PC-3 (cell line): ENCODE measurements around the gene ZP1. TPM values are rescaled to one million over a fixed set of nuclear protein-coding genes. Genes with fewer than 3 reads are reported as not detected.

Experiments
- ATAC-seq: fragments of 200-7000 bp; cut with Tn5 transposase; 2 replicates; pipeline ENCODE4 v1.9.1; 2020; ENCODE audit warnings: mild to moderate bottlenecking, moderate library complexity
- BruUV-seq: library from RNA; stranded (reverse); fragments of 400-500 nt; replicated peaks from 2 replicates; lab custom pipeline; 2021; lab: Mats Ljungman, UMichigan
- CTCF ChIA-PET: fragments of 300-600 bp; sonication (Branson Sonifier 250); formaldehyde crosslinking; loops from one replicate; lab custom pipeline; 2022; ENCODE audit warnings: antibody characterized with exemption; lab: Charles Lee
- POLR2A ChIA-PET: fragments of 300-600 bp; sonication (Branson Sonifier 250); formaldehyde crosslinking; loops from one replicate; lab custom pipeline; 2022; ENCODE audit warnings: antibody characterized with exemption; ENCODE audit not compliant: unreplicated experiment; lab: Charles Lee
- DNase-seq: peaks from one replicate; pipeline ENCODE4 v3.0.0-alpha.2; 2015
- H2AFZ ChIP-seq: fragments of 300-600 bp; sonication (generic); 2 replicates; pipeline ENCODE4 v1.6.0; 2016; ENCODE audit warnings: antibody characterized with exemption, low read length
- H3F3A ChIP-seq: fragments of 300-600 bp; sonication (generic); one replicate; pipeline ENCODE4 v1.6.0; 2017; ENCODE audit warnings: antibody characterized with exemption, low read length, control low read depth, mild to moderate bottlenecking; ENCODE audit not compliant: unreplicated experiment
- H3K27ac ChIP-seq: fragments of 300-600 bp; sonication (generic); 2 replicates; pipeline ENCODE4 v1.5.1; 2016; ENCODE audit warnings: mild to moderate bottlenecking, low read length
- H3K27me3 ChIP-seq: fragments of 300-600 bp; sonication (generic); 2 replicates; pipeline ENCODE4 v1.6.1; 2016; ENCODE audit warnings: low read length, mixed read lengths
- H3K36me3 ChIP-seq: fragments of 300-600 bp; sonication (generic); 2 replicates; pipeline ENCODE4 v1.6.1; 2016; ENCODE audit warnings: low read depth, mixed run types, low read length, mixed read lengths
- H3K4me1 ChIP-seq: fragments of 300-600 bp; sonication (generic); 2 replicates; pipeline ENCODE4 v1.5.1; 2016; ENCODE audit warnings: low read length; ENCODE audit not compliant: insufficient read depth
- H3K4me2 ChIP-seq: fragments of 300-600 bp; sonication (generic); 2 replicates; pipeline ENCODE4 v1.6.0; 2016; ENCODE audit warnings: low read length
- H3K4me3 ChIP-seq: fragments of 300-600 bp; sonication (generic); 2 replicates; pipeline ENCODE4 v1.5.1; 2016; ENCODE audit warnings: mild to moderate bottlenecking, low read length, mixed read lengths
- H3K79me2 ChIP-seq: fragments of 300-600 bp; sonication (generic); 2 replicates; pipeline ENCODE4 v1.6.1; 2017; ENCODE audit warnings: low read length, mixed read lengths
- H3K9ac ChIP-seq: fragments of 300-600 bp; sonication (generic); 2 replicates; pipeline ENCODE4 v1.6.0; 2016; ENCODE audit warnings: mild to moderate bottlenecking, low read length
- H3K9me2 ChIP-seq: fragments of 300-600 bp; sonication (generic); replicated peaks from 2 replicates; pipeline ENCODE4 v1.6.1; 2016; ENCODE audit warnings: mixed run types, low read length, mixed read lengths
- H3K9me3 ChIP-seq: fragments of 300-600 bp; sonication (generic); 2 replicates; pipeline ENCODE4 v1.6.1; 2016; ENCODE audit warnings: low read length, mixed read lengths
- H4K20me1 ChIP-seq: fragments of 300-600 bp; sonication (generic); 2 replicates; pipeline ENCODE4 v1.6.1; 2016; ENCODE audit warnings: low read length, mixed read lengths
- CTCF ChIP-seq: fragments of 300-600 bp; sonication (generic); conservative IDR thresholded peaks from 2 replicates; pipeline ENCODE4 v1.5.1; 2017; ENCODE audit warnings: antibody characterized with exemption, low read depth, mild to moderate bottlenecking, low read length
- EZH2 ChIP-seq: fragments of 300-600 bp; sonication (generic); IDR thresholded peaks from one replicate; pipeline ENCODE4 v1.6.1; 2017; ENCODE audit warnings: antibody characterized with exemption, mild to moderate bottlenecking, low read length; ENCODE audit not compliant: unreplicated experiment
- EZH2phosphoT487 ChIP-seq: fragments of 300-600 bp; sonication (generic); IDR thresholded peaks from 2 replicates; pipeline ENCODE4 v1.6.1; 2018; ENCODE audit warnings: mild to moderate bottlenecking, antibody characterized with exemption, low read length, borderline replicate concordance
- intact Hi-C: fragments of 100-400 bp; cut with micrococcal nuclease; formaldehyde crosslinking; loops from 2 replicates; pipeline ENCODE4 v1.9.0; 2023
- total RNA-seq: library from RNA; depleted of rRNA; stranded (reverse); fragments of >200 nt; gene quantifications from 2 replicates; pipeline ENCODE4 v1.2.3, GENCODE V29; 2014

The ZP1 gene
- total RNA-seq, 1 experiment from 2014 or later, result not detected

- no peak overlapping the region for H3K4me3 ChIP-seq
- no peak overlapping the region for H3K27ac ChIP-seq
- H3K27me3 ChIP-seq, result no peaks in the 10 kb centered on the region
- no peaks in the 10 kb centered on the region for H3K79me2 ChIP-seq
- no peak for ATAC-seq
- ChIA-PET POLR2A (no interaction called here), CTCF (no interaction called here)
- H3F3A ChIP-seq, result no peaks in the 10 kb centered on the region
- H3K4me2 ChIP-seq, result no peak overlapping the region
- TF ChIP-seq CTCF (no peak), EZH2 (no peak), EZH2phosphoT487 (no peak)
- no peak overlapping the region for H3K9ac ChIP-seq
- peaks cover 8% of the 10 kb centered on the region for H3K4me1 ChIP-seq
- intact Hi-C loops, result no loop called here
- H4K20me1 ChIP-seq, result no peaks in the 10 kb centered on the region
- H2AFZ ChIP-seq, result no peak overlapping the region
- no TSS peak for BruUV-seq
- no peaks in the 10 kb centered on the region for H3K9me2 ChIP-seq
- no peak for DNase-seq
- H3K36me3 ChIP-seq, result no peaks in the 10 kb centered on the region
- H3K9me3 ChIP-seq, result no peaks in the 10 kb centered on the region
Measured at GRCh38 chr11:60858731-60859464, 8.4 kb upstream of the ZP1 start.

- Histone ChIP-seq H3K27ac (no peak overlapping the region), H3K36me3 (no peaks in the 10 kb centered on the region), H3K27me3 (no peaks in the 10 kb centered on the region), H4K20me1 (no peaks in the 10 kb centered on the region), H3K9ac (no peak overlapping the region), H3K4me1 (peaks cover 8% of the 10 kb centered on the region), H3K4me2 (no peak overlapping the region), H3F3A (no peaks in the 10 kb centered on the region), H3K9me3 (no peaks in the 10 kb centered on the region), H3K4me3 (no peak overlapping the region), H3K9me2 (no peaks in the 10 kb centered on the region), H3K79me2 (no peaks in the 10 kb centered on the region), H2AFZ (no peak overlapping the region)
- intact Hi-C loops, result no loop called here
- no peak for TF ChIP-seq EZH2
- TF ChIP-seq EZH2phosphoT487, result no peak
- no peak for TF ChIP-seq CTCF
- BruUV-seq, result no TSS peak
- POLR2A ChIA-PET, result no interaction called here
- CTCF ChIA-PET, result no interaction called here
- ATAC-seq (no peak), DNase-seq (no peak)
Measured at GRCh38 chr11:60859616-60860250, 7.6 kb upstream of the ZP1 start.

DNA sequence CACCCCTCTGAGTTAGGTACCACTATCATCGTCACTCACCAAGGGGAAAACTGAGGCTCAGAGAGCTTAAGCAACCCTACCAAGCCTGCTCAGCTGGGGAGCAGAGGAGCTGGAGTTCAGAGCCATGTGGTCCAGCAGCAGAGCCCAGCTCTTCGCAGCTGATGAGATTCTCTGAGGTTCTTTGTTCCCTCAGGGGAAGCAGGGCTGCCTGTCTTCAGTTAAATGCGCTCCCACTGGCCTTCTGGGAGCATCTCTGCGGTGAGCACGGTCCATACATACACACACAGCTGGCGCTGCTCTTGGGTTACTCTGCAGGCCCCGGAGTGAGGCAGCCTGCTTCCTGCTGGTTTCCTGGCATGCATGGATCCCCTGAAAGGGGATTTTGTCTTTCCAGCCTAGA lies 6.4 kb upstream of the ZP1 start:
- no peak for ATAC-seq
- CTCF ChIA-PET, result no interaction called here

More for the DNA sequence above, 6.4 kb upstream of the ZP1 start:
- H3K9me2 ChIP-seq, result no peaks in the 10 kb centered on the region
- no peak overlapping the region for H3K4me3 ChIP-seq
- no peaks in the 10 kb centered on the region for H3K27me3 ChIP-seq
- H3K4me1 ChIP-seq, result peaks cover 8% of the 10 kb centered on the region
- BruUV-seq, result no TSS peak
- POLR2A ChIA-PET, result no interaction called here
- H4K20me1 ChIP-seq, result no peaks in the 10 kb centered on the region
- intact Hi-C loops, result no loop called here
- no peak overlapping the region for H3K4me2 ChIP-seq
- no peak overlapping the region for H3K27ac ChIP-seq
- H3K9ac ChIP-seq, result no peak overlapping the region
- H3K36me3 ChIP-seq, result no peaks in the 10 kb centered on the region
- TF ChIP-seq CTCF (no peak), EZH2phosphoT487 (no peak), EZH2 (no peak)
- H2AFZ ChIP-seq, result no peak overlapping the region
- no peaks in the 10 kb centered on the region for H3F3A ChIP-seq
- H3K9me3 ChIP-seq, result no peaks in the 10 kb centered on the region
- no peaks in the 10 kb centered on the region for H3K79me2 ChIP-seq
- no peak for DNase-seq
